Measurements from ENCODE around the gene PSMD7.

DNA sequence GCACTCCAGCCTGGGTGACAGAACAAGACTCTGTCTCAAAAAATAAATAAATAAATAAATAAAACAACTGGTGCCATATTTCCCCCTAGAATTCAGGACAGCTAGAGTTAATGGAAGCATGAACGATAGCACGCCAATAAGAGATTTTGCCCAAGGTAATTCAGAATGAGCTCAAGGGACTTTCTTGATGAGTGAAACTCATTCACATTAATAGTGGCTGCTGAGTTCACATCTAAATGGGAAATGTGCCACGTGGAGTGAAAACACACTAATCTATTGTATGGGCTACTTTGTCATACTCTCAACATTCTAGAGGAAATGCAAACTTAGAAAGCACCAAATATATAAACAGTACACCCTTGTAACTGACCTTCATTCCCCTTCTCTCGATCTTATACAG, 47.4 kb upstream of the PSMD7 start:
- TF ChIP-seq, protein P1, sequence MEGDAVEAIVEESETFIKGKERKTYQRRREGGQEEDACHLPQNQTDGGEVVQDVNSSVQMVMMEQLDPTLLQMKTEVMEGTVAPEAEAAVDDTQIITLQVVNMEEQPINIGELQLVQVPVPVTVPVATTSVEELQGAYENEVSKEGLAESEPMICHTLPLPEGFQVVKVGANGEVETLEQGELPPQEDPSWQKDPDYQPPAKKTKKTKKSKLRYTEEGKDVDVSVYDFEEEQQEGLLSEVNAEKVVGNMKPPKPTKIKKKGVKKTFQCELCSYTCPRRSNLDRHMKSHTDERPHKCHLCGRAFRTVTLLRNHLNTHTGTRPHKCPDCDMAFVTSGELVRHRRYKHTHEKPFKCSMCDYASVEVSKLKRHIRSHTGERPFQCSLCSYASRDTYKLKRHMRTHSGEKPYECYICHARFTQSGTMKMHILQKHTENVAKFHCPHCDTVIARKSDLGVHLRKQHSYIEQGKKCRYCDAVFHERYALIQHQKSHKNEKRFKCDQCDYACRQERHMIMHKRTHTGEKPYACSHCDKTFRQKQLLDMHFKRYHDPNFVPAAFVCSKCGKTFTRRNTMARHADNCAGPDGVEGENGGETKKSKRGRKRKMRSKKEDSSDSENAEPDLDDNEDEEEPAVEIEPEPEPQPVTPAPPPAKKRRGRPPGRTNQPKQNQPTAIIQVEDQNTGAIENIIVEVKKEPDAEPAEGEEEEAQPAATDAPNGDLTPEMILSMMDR (IDR thresholded peaks at IDR 0.05): no peak
- TF ChIP-seq EZH2 (IDR thresholded peaks at IDR 0.05; ENCODE audit: borderline replicate concordance, insufficient read depth, low read depth, low read length, poor library complexity, severe bottlenecking): no peak

All from B cell (primary cell).